Caki2 (cell line): Measurements from ENCODE around the gene METTL1. TPM values are rescaled to one million over a fixed set of nuclear protein-coding genes. Genes with fewer than 3 reads are reported as not detected.
A peak's percentile ranks its signal among the peaks of the same experiment; 100 is the strongest.
"Not testable (repeated sequence)": the region's sequence is repeated elsewhere in the genome, so short reads cannot be mapped to it uniquely, and the experiment has no call there.

Experiments used
- DNase-seq: peaks from one replicate; pipeline ENCODE4 v3.0.0-alpha.2; 2015; ENCODE audit warnings: low read depth
- in situ Hi-C: cut with HindIII; loops from 2 replicates; pipeline ENCODE4 v1.10.0; 2016; ENCODE audit warnings: low sequenced_read_pairs, low pct_unique_long_range_greater_than_20kb, mixed read lengths
- total RNA-seq: library from RNA; depleted of rRNA; stranded (reverse); fragments of >200 nt; shearing (Covaris generic); gene quantifications from 2 replicates; pipeline ENCODE4 v1.2.3, GENCODE V29; 2014; ENCODE audit warnings: low replicate concordance; rRNA removed

Gene METTL1
- total RNA-seq, result 30.4 and 118 TPM in 2 replicates

DNA sequence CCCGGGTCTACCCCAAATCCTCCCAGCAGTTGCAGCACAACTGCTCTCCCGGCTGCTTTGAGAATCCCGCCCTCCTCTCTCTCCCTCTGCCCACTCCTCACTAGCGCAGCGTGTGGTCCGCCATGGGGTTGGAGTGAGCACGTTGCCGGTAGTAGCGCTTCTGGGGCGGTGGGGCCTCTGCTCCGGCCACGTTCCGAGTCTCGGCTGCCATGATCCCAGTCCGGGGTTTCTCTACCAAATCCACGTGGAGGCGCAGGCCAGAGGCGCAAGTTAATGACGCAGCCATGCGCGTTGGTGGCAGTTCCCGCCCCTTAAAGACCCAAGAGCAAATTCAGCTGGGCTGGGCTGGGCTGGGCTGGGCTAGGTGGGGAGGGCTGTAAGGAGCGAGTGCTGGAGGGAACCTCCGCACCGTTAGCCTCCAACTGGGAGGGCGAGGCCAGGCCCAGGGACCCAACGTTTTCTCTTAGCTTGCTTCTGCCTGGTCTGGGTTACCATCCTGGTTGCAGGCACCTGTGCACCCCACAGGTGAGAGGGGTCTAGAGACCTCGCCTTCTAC lies at the start of gene METTL1:
Gene METTL1, minus strand, starts transcription at position 233 of the 556 bp plus-strand sequence. Its CDS starts 22 bp downstream, at position 211.
- in situ Hi-C loops, result no loop called here
- peak; percentile 99 for DNase-seq

DNA sequence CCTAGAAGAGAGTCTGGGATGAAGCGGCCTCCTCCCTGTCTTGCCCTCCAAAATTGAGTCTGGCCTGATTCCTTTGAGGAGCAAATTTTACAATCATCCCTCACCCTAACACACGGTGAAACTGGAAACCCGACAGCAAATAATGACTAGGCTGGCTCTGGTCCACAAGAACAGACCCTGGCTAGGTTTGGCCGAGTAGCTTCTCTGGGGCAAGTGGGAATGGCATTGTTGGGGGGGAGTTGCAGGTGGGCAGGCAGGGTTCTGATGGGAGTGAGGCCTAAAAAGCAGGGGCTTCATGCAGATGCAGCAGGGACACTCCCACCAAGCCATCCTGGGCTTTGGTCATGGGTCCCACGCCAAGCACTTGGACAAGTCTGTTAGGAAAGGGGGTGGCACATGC lies 49.1 kb upstream of the METTL1 start:
- DNase-seq, in situ Hi-C loops: not testable (repeated sequence)

DNA sequence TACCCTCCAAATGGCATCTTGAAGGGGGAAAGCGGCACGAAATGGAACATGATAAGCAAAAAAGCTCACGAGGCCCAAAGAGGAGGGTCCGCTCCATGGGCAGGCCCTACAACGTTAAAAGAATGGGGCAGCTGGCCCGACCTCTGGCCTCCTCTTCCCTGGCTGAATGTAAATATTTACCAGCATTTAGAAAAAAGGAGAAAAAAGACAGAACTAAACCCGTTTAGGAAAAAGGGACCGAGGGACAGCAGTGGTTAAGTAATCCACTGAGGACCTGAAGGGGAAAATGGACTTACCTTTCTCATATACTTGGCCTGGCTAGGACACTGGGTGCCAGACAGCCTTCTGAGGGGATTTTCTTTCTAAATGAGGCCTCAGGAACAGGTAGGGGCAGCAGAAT lies 48.2 kb upstream of the METTL1 start:
- in situ Hi-C loops, DNase-seq: not testable (repeated sequence)

- in situ Hi-C loops, DNase-seq: not testable (repeated sequence)
Observed at GRCh38 chr12:57817990-57818331, 46.1 kb upstream of the METTL1 start.

- in situ Hi-C loops, result no loop called here
- DNase-seq, result no peak
Observed at GRCh38 chr12:57817261-57817989, 45.5 kb upstream of the METTL1 start.

GRCh38 chr12:57816855-57817151 lies 44.9 kb upstream of the METTL1 start:
- in situ Hi-C loops, result no loop called here
- no peak for DNase-seq

- no peak for DNase-seq
- in situ Hi-C loops, result no loop called here
Observed at GRCh38 chr12:57816001-57816854, 44.3 kb upstream of the METTL1 start.

- in situ Hi-C loops, result no loop called here
- no peak for DNase-seq
Observed at GRCh38 chr12:57815177-57816000, 43.5 kb upstream of the METTL1 start.

GRCh38 chr12:57813971-57814772 lies 42.3 kb upstream of the METTL1 start:
- DNase-seq, result no peak
- in situ Hi-C loops, result no loop called here

DNA sequence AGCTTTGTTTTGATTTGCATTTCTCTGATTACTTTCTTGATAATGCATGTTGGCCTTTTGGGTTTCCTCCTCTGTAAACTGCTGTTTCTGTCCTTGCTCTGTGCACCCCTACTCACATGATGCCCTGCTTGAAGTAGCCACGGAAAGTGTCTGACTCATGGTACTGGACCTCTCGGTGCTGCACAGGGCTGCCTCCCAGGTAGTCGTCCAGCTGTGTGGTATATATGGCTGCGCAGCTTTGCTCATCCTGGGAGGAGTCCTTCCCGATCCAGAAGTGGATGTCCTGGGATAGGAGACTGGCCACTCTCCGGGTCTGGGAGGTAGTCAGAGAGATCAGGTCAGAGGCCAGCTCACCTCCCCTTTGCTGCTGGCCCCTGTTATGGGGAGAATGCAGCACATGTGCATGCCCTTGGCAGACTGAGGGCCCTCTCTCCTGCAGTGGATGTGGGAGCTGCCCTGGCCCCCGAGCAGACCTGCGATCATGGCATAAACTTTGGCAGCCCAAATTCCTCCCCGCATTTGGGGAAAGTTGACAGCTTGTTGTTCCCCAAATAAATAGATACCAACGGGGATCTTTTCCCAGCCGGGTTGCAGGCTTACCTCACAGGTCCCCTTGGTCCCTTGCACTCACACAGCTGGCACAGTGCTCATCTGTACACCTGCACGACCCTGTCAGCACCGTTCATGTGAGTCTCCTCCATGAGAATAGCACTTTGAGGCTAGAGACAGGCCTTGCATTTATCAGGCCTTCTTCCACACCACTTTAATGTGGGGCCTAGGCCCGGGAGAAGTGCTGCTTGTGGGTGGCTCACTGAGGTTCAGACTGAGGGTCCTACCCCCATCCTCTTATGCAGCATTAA lies 41.4 kb upstream of the METTL1 start:
- in situ Hi-C loops, result no loop called here

GRCh38 chr12:57811028-57811755 lies 39.3 kb upstream of the METTL1 start:
- in situ Hi-C loops, result no loop called here
- DNase-seq, result no peak

More for the DNA sequence above, 41.4 kb upstream of the METTL1 start:
- DNase-seq, result no peak

- DNase-seq, result peak; percentile 55
- in situ Hi-C loops, result no loop called here
Observed at GRCh38 chr12:57810450-57810849, 38.5 kb upstream of the METTL1 start.

DNA sequence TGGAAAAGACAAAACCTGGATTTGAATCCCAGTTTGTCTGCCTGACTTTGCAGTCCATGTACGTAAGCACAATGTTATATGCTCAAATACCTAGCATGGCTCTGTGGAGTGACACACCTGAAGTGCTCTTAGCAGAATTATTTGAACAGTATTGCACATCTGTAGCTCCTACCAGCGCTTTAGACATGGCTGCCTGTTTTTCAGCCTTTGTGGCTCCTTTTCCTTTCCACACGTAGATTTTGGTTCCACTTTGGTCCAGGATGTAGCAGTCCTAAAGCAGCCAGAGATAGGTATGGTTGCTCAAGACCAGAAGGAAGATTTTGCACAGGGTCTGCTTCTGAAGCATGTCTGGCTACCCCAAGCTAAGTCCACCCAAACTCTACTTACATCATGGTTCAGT lies 37.5 kb upstream of the METTL1 start:
- DNase-seq, result no peak
- in situ Hi-C loops, result no loop called here

- in situ Hi-C loops, result no loop called here
- DNase-seq, result no peak
Observed at GRCh38 chr12:57808351-57808750, 36.4 kb upstream of the METTL1 start.

- no peak for DNase-seq
- in situ Hi-C loops, result no loop called here
Observed at GRCh38 chr12:57807285-57807684, 35.4 kb upstream of the METTL1 start.

DNA sequence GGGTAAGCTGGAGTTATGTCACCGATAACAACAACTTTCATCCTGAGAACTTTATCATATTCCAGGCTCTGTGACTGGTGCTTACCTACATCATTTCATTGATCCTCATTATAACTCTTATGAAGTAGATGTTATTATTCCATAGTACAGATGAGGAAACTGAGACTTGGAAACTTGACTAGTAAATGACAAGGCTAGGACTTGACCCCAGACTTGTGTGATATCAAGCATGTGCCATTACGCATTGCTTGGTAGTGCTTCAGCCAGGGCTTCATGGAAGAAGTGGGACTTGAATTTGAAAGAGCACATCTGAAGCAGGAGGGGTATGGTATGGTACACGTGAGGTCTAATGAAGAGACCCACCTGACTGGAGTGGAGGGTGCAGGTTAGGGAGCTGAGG lies 34.8 kb upstream of the METTL1 start:
- no peak for DNase-seq
- in situ Hi-C loops, result no loop called here
